ENCODE measurements around the gene GNA12.

GNA12 gene

GRCh38 chr7:2777898-2778535, 66.1 kb downstream of the GNA12 start:
- DNase-seq (ENCODE audit: low read depth), result no peak

DNA sequence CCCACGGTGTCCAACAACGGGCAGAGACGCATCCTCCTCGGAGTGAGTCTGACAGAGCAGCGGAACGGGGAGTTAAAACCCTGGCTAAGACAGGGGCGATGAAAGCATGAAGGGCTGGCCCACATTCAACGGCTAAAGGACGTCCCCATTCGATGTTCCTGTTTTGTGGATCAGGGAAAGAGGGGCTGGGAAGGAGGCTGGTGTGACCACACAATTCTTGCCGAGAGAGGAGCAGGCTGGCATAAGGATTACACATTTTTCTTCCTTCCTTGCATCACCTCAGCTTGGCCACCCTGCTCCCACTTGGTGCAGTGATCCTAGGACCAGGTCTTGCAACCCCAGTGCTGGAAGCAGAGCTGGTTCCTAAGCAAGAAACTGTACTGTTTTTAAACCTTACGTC, 67.7 kb downstream of the GNA12 start:
- no peak for DNase-seq (ENCODE audit: low read depth)

DNA sequence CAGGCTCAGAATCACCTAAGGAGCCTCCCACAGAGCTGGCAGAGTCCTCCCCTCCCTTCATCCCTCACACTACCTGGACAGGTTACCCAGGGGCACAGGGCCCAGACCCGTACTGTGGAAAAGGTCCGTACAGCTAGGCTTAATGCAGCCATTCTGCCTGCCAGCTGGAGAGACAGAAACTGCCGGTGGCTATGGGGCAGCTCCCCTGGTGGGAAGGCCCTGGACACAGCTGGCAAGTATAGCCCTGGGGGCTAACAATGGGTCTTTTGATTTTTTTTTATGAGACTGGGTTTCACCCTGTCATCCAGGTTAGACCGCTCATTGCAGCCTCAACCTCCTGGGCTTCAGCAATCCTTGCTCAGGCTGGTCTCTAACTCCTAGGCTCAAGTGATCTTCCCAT, 68.3 kb downstream of the GNA12 start:
- DNase-seq (ENCODE audit: low read depth), result no peak

GRCh38 chr7:2775376-2775775, 68.7 kb downstream of the GNA12 start:
- DNase-seq (ENCODE audit: low read depth), result no peak

DNA sequence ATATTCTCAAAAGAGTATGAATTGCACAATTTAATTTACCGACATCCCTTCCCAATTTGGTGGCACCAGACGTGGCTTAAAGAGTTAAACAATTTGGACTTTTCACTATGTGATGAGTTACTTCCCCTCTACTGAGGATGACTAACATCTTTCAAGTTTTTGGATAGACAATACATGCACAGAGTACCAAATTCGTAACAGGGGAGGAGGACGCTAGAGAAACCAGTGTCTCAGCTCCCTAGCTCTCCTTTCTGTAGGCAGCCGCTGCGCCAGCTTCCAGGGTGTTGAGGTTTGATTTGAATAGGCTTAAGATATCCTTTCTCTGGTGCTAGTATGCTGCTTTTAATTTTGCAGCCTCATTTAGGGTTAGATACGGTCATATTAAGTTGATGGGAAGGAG, 69.2 kb downstream of the GNA12 start:
- DNase-seq (ENCODE audit: low read depth), result no peak

DNA sequence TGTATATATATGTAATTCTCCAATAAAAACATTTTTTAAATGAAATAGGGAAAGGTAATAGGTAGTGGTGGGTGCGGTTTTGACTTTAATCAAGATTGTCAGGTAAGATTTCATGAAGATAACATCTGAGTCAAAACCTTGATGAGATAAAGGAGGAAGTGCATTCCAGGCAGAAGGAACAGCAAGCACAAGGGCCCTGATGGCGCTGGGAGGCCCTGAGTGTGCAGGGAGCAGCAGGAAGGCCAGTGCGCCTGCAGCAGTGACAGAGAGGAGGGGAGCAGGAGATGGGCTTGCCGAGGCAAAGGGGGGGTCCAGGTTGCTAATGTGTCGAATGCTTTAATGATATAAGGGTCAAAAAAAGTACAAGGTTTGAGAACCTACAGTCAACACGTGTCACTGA, 69.8 kb downstream of the GNA12 start:
- DNase-seq (ENCODE audit: low read depth), result no peak

DNA sequence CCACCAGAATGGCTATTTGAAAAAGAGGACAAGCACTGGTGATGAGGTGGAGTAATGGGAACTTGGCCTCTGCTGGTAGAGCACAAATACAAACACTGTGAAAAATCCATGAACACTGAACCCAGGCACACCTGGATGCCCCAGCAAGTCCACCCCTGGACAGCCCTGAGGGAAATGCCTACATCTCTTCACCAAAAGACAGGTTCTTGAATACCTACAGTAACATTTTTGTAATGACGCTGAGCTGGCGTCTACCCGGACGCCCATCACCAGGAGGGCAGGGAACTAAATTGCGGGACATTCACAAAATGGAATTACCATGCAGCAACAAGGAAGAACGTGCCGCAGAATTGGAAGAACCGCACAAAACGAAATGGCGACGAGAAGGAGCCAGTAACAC, 70.5 kb downstream of the GNA12 start:
- no peak for DNase-seq (ENCODE audit: low read depth)

DNA sequence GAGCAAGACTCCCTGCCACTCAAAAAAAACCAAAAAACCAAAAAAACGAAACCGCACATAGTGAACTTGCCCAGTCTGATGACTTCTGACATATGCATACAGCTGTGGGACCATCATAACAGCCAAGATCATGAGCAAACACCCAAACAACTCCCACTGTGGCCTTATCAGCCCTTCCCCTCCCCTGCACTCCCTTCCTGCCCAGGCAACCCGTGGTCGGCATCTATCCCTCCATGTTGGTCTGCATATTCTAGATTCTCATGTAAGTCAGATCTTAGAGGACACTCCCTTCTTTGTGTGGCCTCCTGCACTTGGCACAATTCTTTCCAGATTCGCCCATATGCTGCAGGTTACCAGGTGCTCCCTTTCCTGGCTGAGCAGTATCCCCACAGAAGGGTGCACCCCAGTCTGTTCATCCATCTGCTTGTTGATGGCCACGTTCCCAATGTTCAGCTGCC, 72.8 kb downstream of the GNA12 start:
- no peak for DNase-seq (ENCODE audit: low read depth)

- no peak for DNase-seq (ENCODE audit: low read depth)
These were observed 79.5 kb downstream of the GNA12 start for GRCh38 chr7:2764621-2765020.

DNA sequence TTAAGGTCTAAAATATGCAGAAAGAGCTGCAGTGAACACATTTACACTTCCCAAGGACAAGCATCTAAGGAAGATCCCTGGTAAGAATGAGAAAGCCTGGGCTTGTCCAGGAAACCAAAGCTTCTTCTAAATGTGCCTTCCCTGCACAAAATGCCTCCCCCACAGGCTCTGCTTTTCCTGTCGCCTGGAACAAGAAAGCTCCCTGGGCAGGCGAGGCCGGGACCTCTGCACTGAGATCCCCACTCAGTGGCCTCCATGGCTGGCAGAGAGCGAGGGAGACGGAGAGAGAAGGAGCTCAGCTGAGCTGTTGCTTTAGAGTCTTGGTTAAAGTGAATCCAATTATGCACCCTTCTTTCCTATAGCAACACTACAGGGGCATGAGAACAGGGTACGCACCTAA, 80.5 kb downstream of the GNA12 start:
- no peak for DNase-seq (ENCODE audit: low read depth)

DNA sequence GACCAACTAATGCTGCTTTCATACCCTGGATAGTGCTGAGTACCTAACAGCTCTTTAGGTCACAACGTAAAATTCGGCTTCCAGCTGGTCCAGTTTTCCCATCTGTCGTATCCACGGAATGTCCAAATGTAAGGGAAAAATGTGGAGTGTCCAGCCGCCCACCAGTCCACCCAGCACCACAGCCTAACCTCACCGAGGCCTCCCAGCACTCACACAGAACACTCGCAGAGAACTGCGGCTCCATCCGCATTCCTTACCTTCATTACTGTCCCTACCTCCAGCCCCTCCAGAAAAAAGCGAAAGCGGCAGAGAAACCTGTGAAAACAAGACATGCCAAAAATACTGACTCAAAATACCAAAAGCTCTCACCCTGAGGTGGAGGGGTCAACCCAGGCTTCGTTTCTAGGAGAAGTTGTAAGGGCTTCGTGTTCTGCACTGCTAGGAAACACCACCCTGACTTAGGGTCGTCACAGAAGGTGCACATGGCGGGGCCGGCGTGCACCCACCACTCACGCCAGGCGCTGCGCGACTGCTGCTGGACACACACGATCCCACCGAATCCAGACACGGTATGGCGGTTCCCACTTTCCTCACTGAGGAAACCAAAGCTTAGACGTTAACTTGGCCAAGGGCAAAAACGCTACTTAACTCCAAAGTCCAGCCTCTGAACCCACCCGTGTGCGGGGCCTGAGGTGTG, 82.2 kb downstream of the GNA12 start:
- no peak for DNase-seq (ENCODE audit: low read depth)

DNA sequence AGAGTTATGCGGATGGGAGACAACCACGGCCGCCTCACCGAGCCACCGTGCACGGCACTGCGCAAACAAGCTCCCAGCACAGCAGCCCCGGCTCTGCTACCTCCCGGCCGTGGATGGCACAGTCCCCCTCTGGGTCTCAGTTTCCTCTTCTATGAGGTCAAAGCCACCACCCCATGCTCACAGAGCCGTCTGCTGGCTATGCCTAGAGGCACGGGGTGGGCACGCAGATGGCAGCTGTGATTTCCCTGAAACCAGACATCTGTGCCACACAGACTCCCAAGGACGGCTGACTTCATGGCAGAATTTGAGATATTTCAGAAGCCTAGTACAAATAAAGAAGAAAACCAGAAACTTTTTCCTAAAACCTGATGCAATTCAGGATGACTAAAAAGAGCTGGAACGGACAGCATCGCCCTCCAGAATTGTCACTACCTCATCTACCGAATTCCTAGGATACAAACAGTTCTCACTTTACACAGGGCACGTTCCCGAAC, 82.9 kb downstream of the GNA12 start:
- no peak for DNase-seq (ENCODE audit: low read depth)

- no peak for DNase-seq (ENCODE audit: low read depth)
These were observed 83.8 kb downstream of the GNA12 start for GRCh38 chr7:2760098-2760889.

DNA sequence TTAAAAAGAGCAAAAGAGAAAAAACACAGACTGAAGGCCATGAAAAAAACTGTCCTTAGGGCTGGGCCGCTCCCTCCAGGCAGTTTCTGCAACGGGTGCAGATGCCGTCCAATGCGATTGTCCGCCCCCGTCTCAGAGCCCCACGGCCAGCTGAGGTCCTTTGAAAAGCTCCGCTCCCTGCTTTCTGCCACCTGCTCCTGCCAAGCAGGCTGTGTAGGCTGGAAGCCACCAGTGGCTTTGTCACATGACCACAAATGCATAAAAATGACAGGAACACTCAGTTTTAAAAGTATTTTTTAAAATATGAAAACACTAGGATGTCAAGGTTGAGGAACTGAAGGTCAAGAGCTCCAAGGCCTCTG, 84.4 kb downstream of the GNA12 start:
- no peak for DNase-seq (ENCODE audit: low read depth)

DNA sequence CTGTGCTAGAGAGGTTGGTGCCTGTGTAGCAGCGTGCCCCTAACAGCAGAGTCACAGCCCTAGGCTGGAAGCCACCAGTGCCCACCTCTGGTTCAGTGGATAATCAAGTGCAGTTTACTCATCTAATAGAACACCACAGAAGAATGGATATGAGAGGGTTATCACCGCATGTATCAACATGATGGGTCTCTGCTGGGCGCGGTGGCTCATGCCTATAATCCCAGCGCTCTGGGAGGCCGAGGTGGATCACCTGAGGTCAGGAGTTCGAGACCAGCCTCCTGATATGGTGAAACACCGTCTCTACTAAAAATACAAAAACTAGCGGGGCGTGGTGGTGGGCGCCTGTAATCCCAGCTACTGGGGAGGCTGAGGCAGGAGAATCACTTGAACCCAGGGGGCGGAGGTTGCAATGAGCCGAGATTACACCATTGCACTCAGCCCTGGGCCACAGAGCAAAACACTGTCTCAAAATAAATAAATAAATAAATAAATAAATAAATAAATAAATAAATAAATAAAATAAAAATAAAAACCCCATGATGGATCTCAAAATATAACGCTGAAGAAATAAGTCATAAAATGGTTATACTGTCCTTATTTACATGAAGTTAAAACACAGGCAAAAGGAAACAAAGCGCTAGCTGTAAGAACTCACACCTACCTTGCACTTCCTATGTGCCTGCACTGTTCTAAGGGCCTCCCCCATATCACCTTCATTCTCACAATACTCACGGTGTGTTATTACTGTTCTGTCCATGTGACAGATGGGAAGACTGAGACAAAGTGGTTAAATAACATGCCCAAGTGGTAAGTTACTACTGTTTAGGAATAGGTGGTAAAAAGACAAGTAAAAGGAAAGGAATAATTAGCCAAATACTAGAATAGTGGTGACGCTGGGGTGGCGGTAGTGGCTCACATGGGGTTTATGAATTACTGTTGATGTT, 85.2 kb downstream of the GNA12 start:
- DNase-seq (ENCODE audit: low read depth), result no peak

GRCh38 chr7:2757904-2758672, 86.0 kb downstream of the GNA12 start:
- peak; percentile 35 for DNase-seq (ENCODE audit: low read depth)

DNA sequence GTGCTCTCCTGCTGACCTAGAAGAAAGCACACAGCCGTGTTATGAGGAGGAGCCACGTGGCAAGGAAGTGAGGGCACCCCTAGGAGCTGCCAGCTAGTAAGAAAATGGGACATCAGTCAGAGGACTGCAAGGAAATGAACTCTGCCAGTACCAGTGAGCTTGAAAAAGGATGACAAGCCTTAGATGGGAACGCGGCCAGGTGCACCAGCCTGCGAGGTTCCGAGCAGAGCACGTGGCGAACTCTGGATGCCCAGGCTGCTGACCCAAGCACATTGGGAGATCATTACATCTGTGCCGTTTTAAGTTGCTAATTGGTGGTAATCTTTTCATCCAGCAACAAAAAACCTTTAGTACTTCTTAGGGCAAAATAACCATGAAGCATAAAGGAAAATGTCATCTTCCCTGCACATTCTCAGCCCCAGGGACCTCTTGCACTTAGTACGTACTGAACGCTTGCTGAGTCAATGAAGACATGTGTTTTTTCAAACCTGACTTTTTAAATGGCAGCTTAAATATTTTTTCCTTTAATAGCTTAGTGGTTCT, 86.7 kb downstream of the GNA12 start:
- DNase-seq (ENCODE audit: low read depth), result no peak

DNA sequence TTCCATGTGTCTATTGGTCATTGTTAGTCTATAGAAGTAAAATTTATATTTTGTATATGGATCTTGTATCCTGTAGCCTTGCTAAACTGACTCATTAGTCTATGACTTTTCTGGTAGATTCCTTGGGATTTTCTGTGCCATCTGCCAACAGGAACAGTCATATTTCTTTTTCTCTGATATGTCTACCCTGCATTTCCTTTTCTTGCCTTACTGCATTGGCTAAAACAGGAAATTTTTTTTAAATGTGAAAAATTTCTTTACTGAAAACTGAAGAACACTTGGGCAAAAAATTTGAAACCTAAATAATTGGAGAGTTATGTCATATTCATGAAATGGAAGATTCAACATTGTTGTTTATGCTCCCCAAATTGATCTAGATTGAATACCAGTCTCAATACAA, 88.6 kb downstream of the GNA12 start:
- no peak for DNase-seq (ENCODE audit: low read depth)

DNA sequence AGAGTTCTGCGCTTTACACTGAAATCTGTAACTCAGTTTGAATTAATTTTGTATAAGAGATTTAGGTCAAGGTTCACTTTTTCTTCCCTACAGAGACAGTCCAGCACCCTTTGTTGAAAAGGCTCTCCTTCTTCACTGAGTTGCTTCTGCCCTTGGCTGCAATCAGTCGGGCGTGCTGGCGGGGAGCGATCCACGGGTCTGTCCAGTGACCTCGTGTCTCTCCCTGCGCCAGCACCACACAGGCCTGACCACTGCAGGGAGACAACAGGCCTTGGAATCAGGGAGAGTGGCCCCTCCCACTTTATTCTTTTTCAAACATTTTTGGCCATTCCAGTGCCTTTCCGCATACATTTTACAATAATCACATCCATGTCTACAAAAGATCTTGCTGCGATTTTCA, 89.2 kb downstream of the GNA12 start:
- DNase-seq (ENCODE audit: low read depth), result no peak

DNA sequence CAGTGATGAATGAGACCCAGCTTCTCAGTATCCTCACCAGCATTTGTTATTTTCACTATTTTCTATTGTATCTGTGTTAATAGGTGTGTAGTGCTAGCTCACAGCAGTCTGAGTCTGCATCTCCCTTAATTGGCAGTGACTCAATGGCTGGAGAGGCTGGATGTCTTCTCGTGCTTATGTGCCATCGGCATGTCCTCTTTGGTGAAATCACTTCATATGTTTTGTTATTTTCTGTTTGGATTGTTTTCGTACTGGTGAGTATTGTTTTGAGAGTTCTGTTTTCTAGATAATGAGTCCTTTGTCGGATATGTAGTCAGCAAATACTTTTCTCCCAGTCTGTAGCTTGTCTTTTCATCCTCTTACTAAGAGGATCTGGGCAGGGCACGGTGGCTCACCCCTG, 90.0 kb downstream of the GNA12 start:
- no peak for DNase-seq (ENCODE audit: low read depth)

GRCh38 chr7:2753148-2753547, 91.0 kb downstream of the GNA12 start:
- DNase-seq (ENCODE audit: low read depth), result no peak
